GM21528 (cell line): ENCODE results near the gene MACO1.
"Not testable (repeated sequence)": the region's sequence is repeated elsewhere in the genome, so short reads cannot be mapped to it uniquely, and the experiment has no call there.

ENCODE experiments used
- ATAC-seq: cut with Tn5 transposase; IDR thresholded peaks from one replicate; pipeline ENCODE4 v1.9.1; 2021; ENCODE audit warnings: mild to moderate bottlenecking, moderate library complexity; ENCODE audit not compliant: unreplicated experiment, low FRiP score

MACO1 gene

GRCh38 chr1:25484533-25484932, 53.8 kb downstream of the MACO1 start:
- ATAC-seq = no peak

GRCh38 chr1:25485536-25486411, 55.1 kb downstream of the MACO1 start:
- ATAC-seq = no peak

- ATAC-seq = no peak
Measured at GRCh38 chr1:25486602-25487001, 55.9 kb downstream of the MACO1 start.

- ATAC-seq = no peak
Measured at GRCh38 chr1:25487628-25488027, 56.9 kb downstream of the MACO1 start.

- ATAC-seq = no peak
Measured at GRCh38 chr1:25492323-25492722, 61.6 kb downstream of the MACO1 start.

GRCh38 chr1:25494952-25495351, 64.3 kb downstream of the MACO1 start:
- ATAC-seq = no peak

- no peak for ATAC-seq
Measured at GRCh38 chr1:25500694-25501093, 70.0 kb downstream of the MACO1 start.

GRCh38 chr1:25501235-25502058, 70.8 kb downstream of the MACO1 start:
- no peak for ATAC-seq

GRCh38 chr1:25502957-25503356, 72.3 kb downstream of the MACO1 start:
- ATAC-seq = no peak

- ATAC-seq = no peak
Measured at GRCh38 chr1:25503551-25504426, 73.1 kb downstream of the MACO1 start.

- no peak for ATAC-seq
Measured at GRCh38 chr1:25504706-25505595, 74.3 kb downstream of the MACO1 start.

- no peak for ATAC-seq
Measured at GRCh38 chr1:25505656-25506385, 75.1 kb downstream of the MACO1 start.

GRCh38 chr1:25506566-25507463, 76.1 kb downstream of the MACO1 start:
- ATAC-seq = not testable (repeated sequence)

GRCh38 chr1:25513666-25514065, 83.0 kb downstream of the MACO1 start:
- no peak for ATAC-seq

GRCh38 chr1:25515033-25515432, 84.3 kb downstream of the MACO1 start:
- ATAC-seq = no peak

GRCh38 chr1:25516686-25517085, 86.0 kb downstream of the MACO1 start:
- no peak for ATAC-seq

- ATAC-seq = no peak
Measured at GRCh38 chr1:25517476-25518394, 87.0 kb downstream of the MACO1 start.
